HG02981 (cell line): Measurements from ENCODE around the gene ANKRD53.
A peak's percentile ranks its signal among the peaks of the same experiment; 100 is the strongest.

ENCODE experiments used
- ATAC-seq: cut with Tn5 transposase; IDR thresholded peaks from one replicate; pipeline ENCODE4 v1.9.1; 2021; ENCODE audit warnings: mild to moderate bottlenecking, moderate library complexity; ENCODE audit not compliant: unreplicated experiment

The ANKRD53 gene

DNA sequence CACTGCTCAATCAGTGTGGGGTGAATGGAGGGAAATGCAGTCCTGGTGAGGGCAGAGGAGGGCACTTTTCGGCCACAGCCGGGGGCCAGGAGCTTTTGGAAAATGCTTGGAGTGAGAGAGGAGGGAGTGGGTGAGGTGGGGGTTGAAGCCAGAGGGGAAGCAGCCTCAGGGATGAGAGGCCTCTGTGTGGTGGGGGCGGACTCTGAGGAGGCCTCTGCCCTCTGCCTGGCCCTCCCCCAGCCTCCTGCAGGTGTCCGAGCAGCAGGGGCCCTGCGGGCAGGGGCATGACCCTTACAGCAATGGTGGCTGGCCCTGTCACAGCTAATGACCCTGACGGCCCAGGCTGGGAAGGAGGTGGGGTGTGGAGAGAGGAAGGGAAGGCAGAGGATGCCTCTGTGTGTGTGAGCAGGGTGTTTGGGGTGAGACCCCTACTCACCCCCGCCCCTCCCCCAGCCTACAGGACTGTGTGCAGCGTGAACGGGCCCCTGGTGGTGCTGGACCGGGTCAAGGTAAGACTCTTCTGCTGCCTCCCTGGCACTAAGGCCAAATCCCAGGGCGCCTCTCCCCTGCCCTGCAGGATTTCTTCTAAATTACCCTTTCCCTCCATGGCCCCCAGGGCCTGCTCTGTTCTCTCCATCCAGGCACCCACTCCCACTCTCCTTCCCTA lies 35.1 kb upstream of the ANKRD53 start:
- no peak for ATAC-seq

DNA sequence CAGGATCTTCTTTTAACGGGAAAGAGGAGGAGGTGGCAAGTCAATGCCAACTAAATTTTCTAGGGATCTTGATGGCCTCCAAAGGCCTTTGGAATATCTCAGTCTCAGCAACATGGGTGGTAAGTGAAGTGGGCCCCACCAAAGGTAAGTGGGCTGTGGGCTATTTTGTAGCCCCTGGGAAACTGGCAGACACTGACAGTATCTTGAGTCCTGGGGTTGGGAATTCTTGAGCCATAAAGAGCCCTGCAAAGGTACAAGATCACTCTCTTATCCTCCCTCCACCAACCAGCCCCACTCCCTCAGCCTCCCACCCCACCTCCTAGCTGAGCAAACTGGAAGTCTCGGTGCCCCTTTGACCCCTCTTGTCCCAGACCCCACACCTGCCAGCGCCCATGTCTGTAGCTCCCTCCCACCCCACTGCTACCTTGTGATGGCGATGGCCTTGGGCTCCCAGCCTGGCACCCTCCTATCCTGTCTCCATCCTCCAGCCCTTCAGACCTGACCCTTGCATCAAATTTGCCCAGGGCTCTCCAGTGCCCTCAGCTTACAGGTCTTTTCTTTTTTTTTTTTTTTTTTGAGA lies 34.2 kb upstream of the ANKRD53 start:
- ATAC-seq: no peak

GRCh38 chr2:70946832-70947442 lies 31.5 kb upstream of the ANKRD53 start:
- no peak for ATAC-seq

DNA sequence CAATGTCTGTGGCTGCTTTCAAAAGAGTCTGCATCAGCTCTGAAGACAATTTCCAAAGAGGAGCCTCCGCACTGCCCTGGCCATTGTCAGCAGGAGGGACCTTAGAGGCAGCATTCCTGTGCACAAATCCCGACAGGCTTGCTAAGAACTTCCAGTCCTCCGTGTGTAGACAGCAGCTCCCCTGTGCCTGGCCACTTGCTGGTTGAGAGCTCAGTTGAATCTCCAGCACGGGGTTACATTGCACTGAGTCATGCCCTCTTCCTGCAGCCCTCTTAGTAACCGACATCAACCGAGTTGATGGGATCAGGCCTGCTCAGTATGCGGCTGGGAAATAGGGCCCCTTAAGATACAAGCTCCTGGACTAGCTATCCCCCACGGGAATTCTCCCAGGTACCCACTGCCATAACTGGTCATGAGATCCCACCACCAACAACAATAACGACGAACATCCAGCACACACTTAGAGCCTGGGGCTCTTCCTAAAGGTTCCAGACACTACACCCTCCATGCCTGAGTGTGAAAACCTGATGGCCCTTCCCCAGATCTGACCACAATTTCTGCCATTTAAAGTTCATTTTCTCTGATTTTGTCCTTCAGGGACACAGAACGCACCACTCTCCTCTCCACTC lies 30.8 kb upstream of the ANKRD53 start:
- ATAC-seq: no peak

DNA sequence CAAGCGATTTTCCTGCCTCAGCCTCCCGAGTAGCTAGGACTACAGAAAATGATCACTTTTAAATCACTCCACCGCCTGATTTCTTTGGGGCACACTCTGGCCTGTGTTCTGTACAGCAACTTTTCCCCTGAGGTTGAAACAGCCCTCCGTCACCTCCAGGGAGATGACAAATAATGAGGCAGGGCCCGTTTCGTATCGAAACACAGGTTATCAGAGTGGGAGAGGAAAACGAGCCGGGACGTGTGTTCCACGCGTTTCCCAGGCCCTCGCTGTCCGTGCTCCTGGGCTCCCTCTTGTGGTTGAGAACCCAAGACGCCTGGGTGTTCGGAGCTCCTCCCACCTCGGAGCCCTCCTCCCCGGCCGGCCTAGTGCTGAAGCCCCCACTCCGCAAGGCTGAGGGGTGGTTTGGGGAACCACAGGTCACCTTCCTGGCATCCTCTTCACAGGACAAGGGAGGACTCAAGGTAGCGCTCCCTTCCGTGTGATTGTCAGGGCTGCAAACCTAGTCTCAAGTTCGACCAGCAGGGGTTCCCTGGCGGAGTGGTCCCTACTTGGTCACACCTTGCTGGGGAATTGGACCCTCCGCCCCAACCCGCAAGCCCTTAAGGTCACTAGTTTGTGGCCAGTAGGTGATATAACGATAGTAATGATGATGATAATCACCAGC lies 30.0 kb upstream of the ANKRD53 start:
- ATAC-seq: peak; percentile 85

- ATAC-seq: no peak
Measured at GRCh38 chr2:70949086-70949485, 29.3 kb upstream of the ANKRD53 start.

GRCh38 chr2:70954886-70955285 lies 23.5 kb upstream of the ANKRD53 start:
- ATAC-seq: no peak

GRCh38 chr2:70956141-70956540 lies 22.3 kb upstream of the ANKRD53 start:
- ATAC-seq: no peak

DNA sequence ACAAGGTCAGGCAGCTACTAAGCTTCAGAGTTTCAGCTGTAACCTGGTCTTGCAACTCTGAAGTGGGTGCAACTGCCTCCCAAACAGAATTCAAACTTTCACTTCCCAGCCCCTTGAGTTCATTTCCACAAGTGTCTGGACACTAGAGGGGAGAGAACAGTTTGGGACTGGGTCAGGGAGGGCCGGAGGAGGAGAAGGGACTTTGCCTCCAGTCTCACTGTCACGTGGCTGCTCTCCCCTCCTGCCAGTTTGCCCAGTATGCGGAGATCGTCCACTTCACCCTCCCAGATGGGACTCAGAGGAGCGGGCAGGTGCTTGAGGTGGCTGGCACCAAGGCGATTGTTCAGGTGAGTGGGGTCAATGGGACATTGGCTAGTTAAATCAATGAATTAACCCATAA lies 20.6 kb upstream of the ANKRD53 start:
- no peak for ATAC-seq

GRCh38 chr2:70958759-70959158 lies 19.7 kb upstream of the ANKRD53 start:
- no peak for ATAC-seq

DNA sequence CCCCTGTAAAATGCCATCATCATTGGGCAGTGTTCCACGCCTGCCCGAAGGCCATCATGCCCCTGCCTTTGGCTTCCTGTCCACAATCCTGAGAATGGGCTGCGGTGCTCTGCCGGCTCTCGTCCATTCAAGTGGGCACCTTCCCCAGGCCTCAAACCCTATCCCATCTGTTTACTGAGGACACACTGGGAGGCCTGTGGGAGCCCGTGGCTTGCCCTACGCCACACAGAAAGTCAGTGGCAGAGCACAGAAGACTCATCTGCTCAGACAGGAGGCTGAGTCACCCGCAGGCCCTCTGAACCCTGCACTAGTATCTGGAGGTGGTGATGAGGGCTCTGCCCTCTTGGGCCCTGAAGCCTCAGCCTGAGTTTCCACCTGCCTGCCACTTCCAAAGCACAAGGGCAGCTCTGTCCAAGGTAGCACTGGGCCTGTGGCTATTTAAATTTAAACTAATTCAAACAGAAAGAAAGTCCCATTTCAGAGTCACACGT lies 19.1 kb upstream of the ANKRD53 start:
- no peak for ATAC-seq

- ATAC-seq: no peak
Measured at GRCh38 chr2:70959851-70960832, 18.3 kb upstream of the ANKRD53 start.

DNA sequence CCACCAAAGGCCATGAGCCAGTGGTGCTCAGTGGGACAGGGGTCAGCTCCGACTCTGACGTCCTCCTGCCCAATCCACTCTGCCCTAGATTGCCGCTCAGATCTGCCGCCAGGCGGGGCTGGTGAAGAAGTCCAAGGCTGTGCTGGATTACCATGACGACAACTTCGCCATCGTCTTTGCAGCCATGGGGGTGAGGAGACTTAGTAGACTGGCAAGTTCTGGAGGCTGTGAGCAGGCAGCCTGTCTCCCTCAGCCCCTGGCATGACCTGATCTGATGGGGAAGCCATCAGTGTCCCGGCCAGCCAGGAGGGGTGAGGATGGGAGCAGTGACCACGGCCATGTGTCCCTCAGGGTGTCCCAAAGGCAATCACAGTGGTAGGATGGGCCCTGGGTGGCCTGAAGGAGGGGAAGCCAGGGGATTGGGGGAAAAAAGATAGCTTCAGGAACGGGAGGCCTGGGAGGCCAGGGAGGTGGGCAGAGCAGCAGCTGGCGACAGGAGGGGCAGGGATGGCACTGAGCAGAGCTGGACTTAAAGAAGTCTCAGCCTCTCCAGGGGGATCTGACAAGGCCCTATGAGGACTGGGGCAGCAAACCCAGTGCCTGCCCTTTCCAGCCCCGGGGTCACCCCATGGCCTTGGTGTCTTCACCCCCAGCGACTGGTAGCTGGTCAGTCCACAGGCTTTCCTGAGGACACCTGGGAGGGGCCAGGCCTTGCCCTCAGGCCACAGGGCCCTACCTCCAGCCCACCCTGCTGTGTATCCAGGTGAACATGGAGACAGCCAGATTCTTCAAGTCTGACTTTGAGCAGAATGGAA lies 17.4 kb upstream of the ANKRD53 start:
- no peak for ATAC-seq

DNA sequence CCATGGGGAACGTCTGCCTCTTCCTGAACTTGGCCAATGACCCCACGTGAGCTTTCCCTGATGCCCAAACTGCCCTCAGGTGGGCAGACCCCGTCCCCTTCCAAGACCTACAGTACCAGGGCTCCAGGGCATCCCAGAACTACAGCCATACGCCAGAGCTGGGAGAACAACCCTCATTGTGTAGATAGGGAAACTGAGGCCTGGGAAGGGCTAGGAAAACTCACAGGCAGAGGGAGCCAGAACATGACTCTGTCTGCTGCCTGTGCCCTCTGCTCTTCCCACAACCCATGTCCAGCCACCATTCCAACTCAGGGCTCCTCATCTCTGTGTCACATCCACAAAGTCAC lies 16.8 kb upstream of the ANKRD53 start:
- ATAC-seq: no peak

GRCh38 chr2:70962211-70962884 lies 16.1 kb upstream of the ANKRD53 start:
- no peak for ATAC-seq

DNA sequence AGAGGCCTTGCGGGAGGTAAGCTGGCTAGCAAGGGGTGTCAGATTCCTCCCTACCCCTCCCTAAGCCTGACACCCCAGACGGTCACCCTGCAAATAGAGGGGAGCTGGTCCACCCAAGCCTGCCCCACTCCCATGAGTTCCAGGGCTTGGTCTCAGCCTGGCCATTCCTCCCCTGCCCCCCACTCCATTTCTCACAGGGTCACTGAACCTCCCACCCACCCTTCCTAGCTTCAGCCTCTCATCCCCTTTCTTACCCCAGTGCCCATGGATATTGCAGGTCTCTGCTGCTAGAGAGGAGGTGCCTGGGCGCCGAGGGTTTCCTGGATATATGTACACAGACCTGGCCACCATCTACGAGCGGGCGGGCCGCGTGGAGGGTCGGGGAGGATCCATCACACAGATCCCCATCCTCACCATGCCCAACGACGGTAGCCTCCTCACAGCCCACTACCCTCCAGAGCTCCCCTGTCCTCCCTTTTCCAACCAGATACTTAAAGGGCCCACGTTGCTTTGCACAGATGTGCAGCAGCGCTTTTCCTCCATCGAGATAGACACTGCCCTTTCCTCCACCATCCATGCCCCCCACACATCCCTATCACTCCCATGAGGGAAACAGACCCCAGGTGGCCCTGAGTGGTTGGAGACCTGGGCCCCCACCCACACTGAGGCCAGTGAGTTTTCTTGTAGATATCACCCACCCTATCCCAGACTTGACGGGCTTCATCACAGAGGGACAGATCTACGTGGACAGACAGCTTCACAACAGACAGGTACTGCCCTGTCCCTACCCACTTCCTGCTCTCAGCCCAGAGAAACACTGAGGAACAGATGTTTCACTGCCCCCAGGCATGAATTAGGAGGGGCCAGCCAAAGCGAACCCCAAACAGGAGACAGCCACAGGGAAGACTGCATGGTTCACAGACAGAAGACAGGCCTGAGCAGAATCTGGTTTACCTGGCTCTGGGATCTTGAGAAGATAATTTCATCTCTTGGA lies 15.2 kb upstream of the ANKRD53 start:
- no peak for ATAC-seq

DNA sequence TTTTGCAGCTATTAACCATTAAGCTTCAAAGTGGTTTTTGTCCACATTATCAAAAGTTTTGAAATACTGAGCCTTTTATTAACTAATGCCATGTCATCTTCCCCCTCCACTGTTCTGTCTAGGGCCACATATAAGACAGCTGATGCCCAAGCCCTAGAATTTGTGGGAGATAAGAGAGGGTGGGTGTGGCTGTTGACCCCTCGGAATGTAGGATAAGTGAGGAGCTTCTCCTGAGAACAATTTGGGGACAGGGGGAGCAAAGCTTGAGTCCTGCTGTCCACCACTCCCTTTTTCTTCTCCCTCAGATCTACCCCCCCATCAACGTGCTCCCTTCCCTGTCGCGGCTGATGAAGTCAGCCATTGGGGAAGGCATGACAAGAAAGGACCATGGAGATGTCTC lies 14.3 kb upstream of the ANKRD53 start:
- ATAC-seq: no peak
